Activated CD4-positive, alpha-beta T cell treated with anti-CD3 and anti-CD28 coated beads for 36 hours (primary cell): ENCODE measurements around the gene TULP1. TPM values are rescaled to one million over a fixed set of nuclear protein-coding genes. Genes with fewer than 3 reads are reported as not detected.
"Not testable (repeated sequence)": the region's sequence is repeated elsewhere in the genome, so short reads cannot be mapped to it uniquely, and the experiment has no call there.

Experiments
- ATAC-seq: fragments of 200-7000 bp; cut with Tn5 transposase; one replicate; pipeline ENCODE4 v1.10.0; 2021; ENCODE audit warnings: mild to moderate bottlenecking, moderate library complexity
- CTCF ChIA-PET: fragments of 350-600 bp; sonication (Branson Sonifier 250); formaldehyde crosslinking; loops from one replicate; lab custom pipeline; 2021; ENCODE audit warnings: antibody characterized with exemption; lab: Charles Lee
- POLR2A ChIA-PET: fragments of 350-600 bp; sonication (Branson Sonifier 250); formaldehyde crosslinking; loops from one replicate; lab custom pipeline; 2021; ENCODE audit warnings: antibody characterized with exemption, inconsistent platforms; lab: Charles Lee
- DNase-seq: peaks from one replicate; pipeline ENCODE4 v3.0.0-alpha.2; 2020
- H3K27ac Mint-ChIP-seq: one replicate; pipeline ENCODE4 v1.8.0; 2021; ENCODE audit warnings: mixed read lengths
- H3K27me3 Mint-ChIP-seq: one replicate; pipeline ENCODE4 v1.8.0; 2021; ENCODE audit warnings: mixed read lengths
- H3K36me3 Mint-ChIP-seq: one replicate; pipeline ENCODE4 v1.8.0; 2021; ENCODE audit warnings: low read depth, mixed read lengths
- H3K4me1 Mint-ChIP-seq: one replicate; pipeline ENCODE4 v1.8.0; 2021; ENCODE audit warnings: mixed read lengths
- H3K4me3 Mint-ChIP-seq: one replicate; pipeline ENCODE4 v1.8.0; 2021; ENCODE audit warnings: mild to moderate bottlenecking, moderate library complexity, mixed read lengths
- H3K9me3 Mint-ChIP-seq: one replicate; pipeline ENCODE4 v1.8.0; 2021; ENCODE audit warnings: low read depth, mixed read lengths
- intact Hi-C, 2 experiments: fragments of 100-400 bp; cut with DNase I in 1 of 2; cut with micrococcal nuclease in 1 of 2; formaldehyde crosslinking; loops; one replicate each; pipeline versions ENCODE4 v1.14.2 to v1.15.1; 2022 to 2024; cut with DNase I, micrococcal nuclease
- total RNA-seq, 2 experiments: library from RNA; stranded (reverse); gene quantifications; one replicate each; pipeline ENCODE4 v1.2.3, GENCODE V29; 2021

Gene TULP1
- total RNA-seq, 2 experiments from 2014 or later = not detected

GRCh38 chr6:35521235-35521634 lies 8.5 kb upstream of the TULP1 start:
- no peak overlapping the region for H3K4me3 Mint-ChIP-seq
- intact Hi-C loops = no loop called here
- peaks cover 5% of the 10 kb centered on the region for H3K4me1 Mint-ChIP-seq
- ChIA-PET CTCF (interaction anchor here (0.6 to 4.9 kb wide), 10 partner anchors 10 to 218 kb away, joined by 3 to 47 read pairs (median 5); partner anchors contain the start of gene ARMC12), POLR2A (no interaction called here)
- no peak for ATAC-seq
- H3K27ac Mint-ChIP-seq = no peak overlapping the region
- H3K36me3 Mint-ChIP-seq = no peaks in the 10 kb centered on the region
- no peak for DNase-seq
- H3K9me3 Mint-ChIP-seq = no peaks in the 10 kb centered on the region
- no peaks in the 10 kb centered on the region for H3K27me3 Mint-ChIP-seq

GRCh38 chr6:35519313-35520015 lies 6.8 kb upstream of the TULP1 start:
- H3K4me3 Mint-ChIP-seq = no peak overlapping the region
- intact Hi-C loops = no loop called here
- H3K4me1 Mint-ChIP-seq = peaks cover 5% of the 10 kb centered on the region
- H3K27me3 Mint-ChIP-seq = no peaks in the 10 kb centered on the region
- H3K36me3 Mint-ChIP-seq = no peaks in the 10 kb centered on the region
- POLR2A ChIA-PET = no interaction called here
- H3K9me3 Mint-ChIP-seq = no peaks in the 10 kb centered on the region
- ATAC-seq = no peak
- CTCF ChIA-PET = interaction anchor here (0.9 kb wide), 1 partner anchor 218 kb away, joined by 3 read pairs; no protein-coding TSS in a partner anchor
- DNase-seq = no peak
- H3K27ac Mint-ChIP-seq = no peak overlapping the region

GRCh38 chr6:35518566-35519312 lies 6.0 kb upstream of the TULP1 start:
- ChIA-PET POLR2A (no interaction called here), CTCF (no interaction called here)
- H3K36me3 Mint-ChIP-seq = no peaks in the 10 kb centered on the region
- ATAC-seq = no peak
- no peaks in the 10 kb centered on the region for H3K9me3 Mint-ChIP-seq
- no peak overlapping the region for H3K27ac Mint-ChIP-seq
- no peaks in the 10 kb centered on the region for H3K27me3 Mint-ChIP-seq
- no peak for DNase-seq
- no peak overlapping the region for H3K4me3 Mint-ChIP-seq
- intact Hi-C loops = no loop called here
- H3K4me1 Mint-ChIP-seq = peaks cover 5% of the 10 kb centered on the region

GRCh38 chr6:35517978-35518377 lies 5.3 kb upstream of the TULP1 start:
- H3K9me3 Mint-ChIP-seq, DNase-seq, H3K27ac Mint-ChIP-seq, CTCF ChIA-PET, ATAC-seq, H3K36me3 Mint-ChIP-seq, H3K27me3 Mint-ChIP-seq, H3K4me3 Mint-ChIP-seq, intact Hi-C loops, H3K4me1 Mint-ChIP-seq, POLR2A ChIA-PET: not testable (repeated sequence)

- no peaks in the 10 kb centered on the region for H3K4me1 Mint-ChIP-seq
- H3K9me3 Mint-ChIP-seq = no peaks in the 10 kb centered on the region
- no peak overlapping the region for H3K27ac Mint-ChIP-seq
- no peak for ATAC-seq
- H3K4me3 Mint-ChIP-seq = no peak overlapping the region
- POLR2A ChIA-PET = interaction anchor here (0.6 kb wide), 1 partner anchor 775 kb away, joined by 3 read pairs; no protein-coding TSS in a partner anchor
- no peaks in the 10 kb centered on the region for H3K36me3 Mint-ChIP-seq
- intact Hi-C loops = no loop called here
- peaks cover 2% of the 10 kb centered on the region for H3K27me3 Mint-ChIP-seq
- no peak for DNase-seq
- CTCF ChIA-PET = interaction anchor here (1.0 kb wide), 1 partner anchor 220 kb away, joined by 3 read pairs; no protein-coding TSS in a partner anchor
Measured at GRCh38 chr6:35516712-35517111, 4.0 kb upstream of the TULP1 start.

GRCh38 chr6:35515939-35516338 lies 3.2 kb upstream of the TULP1 start:
- DNase-seq, H3K36me3 Mint-ChIP-seq, POLR2A ChIA-PET, H3K27ac Mint-ChIP-seq, intact Hi-C loops, H3K27me3 Mint-ChIP-seq, H3K4me1 Mint-ChIP-seq, ATAC-seq, H3K4me3 Mint-ChIP-seq, H3K9me3 Mint-ChIP-seq: not testable (repeated sequence)
- CTCF ChIA-PET = interaction anchor here (0.7 kb wide), 1 partner anchor 65 kb away, joined by 3 read pairs; no protein-coding TSS in a partner anchor

GRCh38 chr6:35514587-35514986 lies 1.9 kb upstream of the TULP1 start:
- POLR2A ChIA-PET = no interaction called here
- ATAC-seq (no peak), DNase-seq (no peak)
- no peaks in the 10 kb centered on the region for H3K9me3 Mint-ChIP-seq
- H3K27ac Mint-ChIP-seq = no peak overlapping the region
- H3K4me3 Mint-ChIP-seq = no peak overlapping the region
- CTCF ChIA-PET = interaction anchor here (0.6 to 1.5 kb wide), 3 partner anchors 9 to 143 kb away, joined by 3 to 6 read pairs (median 3); no protein-coding TSS in a partner anchor
- H3K4me1 Mint-ChIP-seq = no peaks in the 10 kb centered on the region
- intact Hi-C loops = no loop called here
- H3K27me3 Mint-ChIP-seq = peaks cover 11% of the 10 kb centered on the region
- H3K36me3 Mint-ChIP-seq = no peaks in the 10 kb centered on the region

- no peaks in the 10 kb centered on the region for H3K4me1 Mint-ChIP-seq
- no peak for DNase-seq
- intact Hi-C loops = no loop called here
- H3K9me3 Mint-ChIP-seq = no peaks in the 10 kb centered on the region
- no peaks in the 10 kb centered on the region for H3K36me3 Mint-ChIP-seq
- H3K27ac Mint-ChIP-seq = no peak overlapping the region
- ChIA-PET POLR2A (no interaction called here), CTCF (no interaction called here)
- no peak for ATAC-seq
- peaks cover 11% of the 10 kb centered on the region for H3K27me3 Mint-ChIP-seq
- no peak overlapping the region for H3K4me3 Mint-ChIP-seq
Measured at GRCh38 chr6:35512006-35512405, 690 bp downstream of the TULP1 start.

GRCh38 chr6:35511562-35511941 lies 1.1 kb downstream of the TULP1 start:
- no peaks in the 10 kb centered on the region for H3K36me3 Mint-ChIP-seq
- ChIA-PET POLR2A (no interaction called here), CTCF (no interaction called here)
- ATAC-seq = no peak
- no peak overlapping the region for H3K27ac Mint-ChIP-seq
- H3K4me1 Mint-ChIP-seq = no peaks in the 10 kb centered on the region
- H3K4me3 Mint-ChIP-seq = no peak overlapping the region
- DNase-seq = no peak
- intact Hi-C loops = no loop called here
- H3K9me3 Mint-ChIP-seq = no peaks in the 10 kb centered on the region
- H3K27me3 Mint-ChIP-seq = peaks cover 11% of the 10 kb centered on the region

GRCh38 chr6:35510916-35511561 lies 1.7 kb downstream of the TULP1 start:
- Mint-ChIP-seq H3K4me3 (no peak overlapping the region), H3K9me3 (no peaks in the 10 kb centered on the region), H3K36me3 (no peaks in the 10 kb centered on the region), H3K4me1 (no peaks in the 10 kb centered on the region), H3K27ac (no peak overlapping the region), H3K27me3 (peaks cover 11% of the 10 kb centered on the region)
- CTCF ChIA-PET = interaction anchor here (0.6 kb wide), 1 partner anchor 1718 kb away, joined by 3 read pairs; no protein-coding TSS in a partner anchor
- ATAC-seq (no peak), DNase-seq (no peak)
- intact Hi-C loops = no loop called here
- POLR2A ChIA-PET = no interaction called here

GRCh38 chr6:35508542-35508941 lies 4.2 kb downstream of the TULP1 start:
- intact Hi-C loops = no loop called here
- H3K27me3 Mint-ChIP-seq = peaks cover 11% of the 10 kb centered on the region
- ChIA-PET POLR2A (no interaction called here), CTCF (interaction anchor here (2.1 kb wide), 1 partner anchor 44 kb away, joined by 6 read pairs; no protein-coding TSS in a partner anchor)
- DNase-seq (no peak), ATAC-seq (no peak)
- H3K9me3 Mint-ChIP-seq = no peaks in the 10 kb centered on the region
- H3K36me3 Mint-ChIP-seq = no peaks in the 10 kb centered on the region
- H3K27ac Mint-ChIP-seq = no peak overlapping the region
- H3K4me1 Mint-ChIP-seq = no peaks in the 10 kb centered on the region
- H3K4me3 Mint-ChIP-seq = no peak overlapping the region
